Activated T-helper 1 cell treated with anti-CD3 and anti-CD28 coated beads, Interleukin-12 subunit alpha, Interleukin-12 subunit beta, Interleukin-2, Interleukin-4 antibody, amounts not matched to agents 30 ng/mL and 10 ng/mL and 1 ng/mL, durations not matched to agents 14 hours and 24 hours and 36 hours (primary cell): ENCODE data around the gene KCNJ15. TPM values are rescaled to one million over a fixed set of nuclear protein-coding genes. Genes with fewer than 3 reads are reported as not detected.

Experiments
- DNase-seq: peaks from one replicate; pipeline ENCODE4 v3.0.0; 2021; ENCODE audit warnings: low spot score
- H3K27ac Mint-ChIP-seq: one replicate; pipeline ENCODE4 v1.8.0; 2021; ENCODE audit warnings: mild to moderate bottlenecking, mixed read lengths
- H3K27me3 Mint-ChIP-seq: one replicate; pipeline ENCODE4 v1.8.0; 2022; ENCODE audit warnings: mild to moderate bottlenecking, moderate library complexity, mixed read lengths; ENCODE audit not compliant: insufficient read depth
- H3K36me3 Mint-ChIP-seq: one replicate; pipeline ENCODE4 v1.8.0; 2021; ENCODE audit warnings: low read depth, mixed read lengths
- H3K4me1 Mint-ChIP-seq: one replicate; pipeline ENCODE4 v1.8.0; 2021; ENCODE audit warnings: low read depth, mixed read lengths
- H3K4me3 Mint-ChIP-seq: one replicate; pipeline ENCODE4 v1.8.0; 2021; ENCODE audit warnings: mild to moderate bottlenecking, moderate library complexity, mixed read lengths
- H3K9me3 Mint-ChIP-seq: one replicate; pipeline ENCODE4 v1.8.0; 2021; ENCODE audit warnings: mixed read lengths
- intact Hi-C: fragments of 100-400 bp; cut with micrococcal nuclease; formaldehyde crosslinking; loops from one replicate; pipeline ENCODE4 v1.15.1; 2024
- total RNA-seq: library from RNA; stranded (reverse); gene quantifications from 2 replicates; pipeline ENCODE4 v1.2.3, GENCODE V29; 2022

Gene KCNJ15
- total RNA-seq, 1 donor from 2014 or later: 1.7 TPM

GRCh38 chr21:38297871-38298270, 41.1 kb downstream of the KCNJ15 start:
- Mint-ChIP-seq H3K4me3 (no peak overlapping the region), H3K36me3 (no peaks in the 10 kb centered on the region), H3K27ac (no peak overlapping the region), H3K9me3 (no peaks in the 10 kb centered on the region), H3K27me3 (no peaks in the 10 kb centered on the region), H3K4me1 (peaks cover 28% of the 10 kb centered on the region)
- no peak for DNase-seq
- intact Hi-C loops: no loop called here

- no peak overlapping the region for H3K27ac Mint-ChIP-seq
- peaks cover 28% of the 10 kb centered on the region for H3K4me1 Mint-ChIP-seq
- no peaks in the 10 kb centered on the region for H3K27me3 Mint-ChIP-seq
- DNase-seq: no peak
- no peak overlapping the region for H3K4me3 Mint-ChIP-seq
- intact Hi-C loops: no loop called here
- H3K36me3 Mint-ChIP-seq: no peaks in the 10 kb centered on the region
- no peaks in the 10 kb centered on the region for H3K9me3 Mint-ChIP-seq
Measured at GRCh38 chr21:38298832-38299231, 42.0 kb downstream of the KCNJ15 start.

GRCh38 chr21:38299671-38300070, 42.9 kb downstream of the KCNJ15 start:
- no peaks in the 10 kb centered on the region for H3K27me3 Mint-ChIP-seq
- H3K4me3 Mint-ChIP-seq: no peak overlapping the region
- no peak overlapping the region for H3K27ac Mint-ChIP-seq
- DNase-seq: no peak
- no peaks in the 10 kb centered on the region for H3K9me3 Mint-ChIP-seq
- intact Hi-C loops: loop anchor here (2.0 kb wide), 4 partner anchors 31 to 81 kb away; no protein-coding TSS in a partner anchor
- no peaks in the 10 kb centered on the region for H3K36me3 Mint-ChIP-seq
- H3K4me1 Mint-ChIP-seq: peaks cover 28% of the 10 kb centered on the region

GRCh38 chr21:38300141-38300578, 43.4 kb downstream of the KCNJ15 start:
- Mint-ChIP-seq H3K36me3 (no peaks in the 10 kb centered on the region), H3K4me3 (peak overlapping the region; percentile 23), H3K27ac (no peak overlapping the region), H3K27me3 (no peaks in the 10 kb centered on the region), H3K9me3 (no peaks in the 10 kb centered on the region), H3K4me1 (peaks cover 28% of the 10 kb centered on the region)
- no peak for DNase-seq
- intact Hi-C loops: loop anchor here (2.0 kb wide), 4 partner anchors 31 to 81 kb away; no protein-coding TSS in a partner anchor

- intact Hi-C loops: loop anchor here (2.0 kb wide), 4 partner anchors 33 to 83 kb away; no protein-coding TSS in a partner anchor
- H3K9me3 Mint-ChIP-seq: no peaks in the 10 kb centered on the region
- H3K27ac Mint-ChIP-seq: no peak overlapping the region
- no peaks in the 10 kb centered on the region for H3K36me3 Mint-ChIP-seq
- no peaks in the 10 kb centered on the region for H3K27me3 Mint-ChIP-seq
- H3K4me3 Mint-ChIP-seq: no peak overlapping the region
- peaks cover 28% of the 10 kb centered on the region for H3K4me1 Mint-ChIP-seq
- DNase-seq: no peak
Measured at GRCh38 chr21:38301321-38302214, 44.8 kb downstream of the KCNJ15 start.

GRCh38 chr21:38303300-38303699, 46.5 kb downstream of the KCNJ15 start:
- intact Hi-C loops: no loop called here
- Mint-ChIP-seq H3K27me3 (no peaks in the 10 kb centered on the region), H3K4me3 (no peak overlapping the region), H3K36me3 (no peaks in the 10 kb centered on the region), H3K27ac (no peak overlapping the region), H3K4me1 (peaks cover 26% of the 10 kb centered on the region), H3K9me3 (no peaks in the 10 kb centered on the region)
- DNase-seq: no peak

- Mint-ChIP-seq H3K9me3 (no peaks in the 10 kb centered on the region), H3K27ac (no peak overlapping the region), H3K36me3 (no peaks in the 10 kb centered on the region), H3K27me3 (peaks cover 2% of the 10 kb centered on the region), H3K4me3 (no peak overlapping the region), H3K4me1 (peaks cover 7% of the 10 kb centered on the region)
- no peak for DNase-seq
- intact Hi-C loops: no loop called here
Measured at GRCh38 chr21:38306433-38307141, 49.8 kb downstream of the KCNJ15 start.

- Mint-ChIP-seq H3K27me3 (peaks cover 2% of the 10 kb centered on the region), H3K4me1 (peaks cover 7% of the 10 kb centered on the region), H3K36me3 (no peaks in the 10 kb centered on the region), H3K4me3 (no peak overlapping the region), H3K27ac (no peak overlapping the region), H3K9me3 (no peaks in the 10 kb centered on the region)
- intact Hi-C loops: no loop called here
- no peak for DNase-seq
Measured at GRCh38 chr21:38307771-38308531, 51.2 kb downstream of the KCNJ15 start.

GRCh38 chr21:38308532-38309119, 51.8 kb downstream of the KCNJ15 start:
- Mint-ChIP-seq H3K27me3 (peaks cover 6% of the 10 kb centered on the region), H3K36me3 (no peaks in the 10 kb centered on the region)

GRCh38 chr21:38310646-38311485, 54.1 kb downstream of the KCNJ15 start:
- Mint-ChIP-seq H3K4me1 (peaks cover 7% of the 10 kb centered on the region), H3K36me3 (no peaks in the 10 kb centered on the region), H3K27ac (no peak overlapping the region), H3K9me3 (no peaks in the 10 kb centered on the region), H3K27me3 (peaks cover 6% of the 10 kb centered on the region), H3K4me3 (no peak overlapping the region)
- no peak for DNase-seq
- intact Hi-C loops: no loop called here

More at GRCh38 chr21:38308532-38309119, 51.8 kb downstream of the KCNJ15 start:
- intact Hi-C loops: no loop called here
- no peaks in the 10 kb centered on the region for H3K9me3 Mint-ChIP-seq
- no peak overlapping the region for H3K4me3 Mint-ChIP-seq
- no peak overlapping the region for H3K27ac Mint-ChIP-seq
- no peak for DNase-seq
- H3K4me1 Mint-ChIP-seq: peaks cover 7% of the 10 kb centered on the region

GRCh38 chr21:38311765-38312164, 55.0 kb downstream of the KCNJ15 start:
- H3K27ac Mint-ChIP-seq: no peak overlapping the region
- peaks cover 6% of the 10 kb centered on the region for H3K27me3 Mint-ChIP-seq
- H3K4me1 Mint-ChIP-seq: peaks cover under 1% of the 10 kb centered on the region
- no peaks in the 10 kb centered on the region for H3K9me3 Mint-ChIP-seq
- intact Hi-C loops: no loop called here
- DNase-seq: no peak
- H3K36me3 Mint-ChIP-seq: no peaks in the 10 kb centered on the region
- H3K4me3 Mint-ChIP-seq: no peak overlapping the region

GRCh38 chr21:38312822-38313221, 56.0 kb downstream of the KCNJ15 start:
- Mint-ChIP-seq H3K4me3 (no peak overlapping the region), H3K27ac (no peak overlapping the region), H3K9me3 (no peaks in the 10 kb centered on the region), H3K27me3 (peaks cover 6% of the 10 kb centered on the region), H3K36me3 (no peaks in the 10 kb centered on the region), H3K4me1 (no peaks in the 10 kb centered on the region)
- DNase-seq: no peak
- intact Hi-C loops: no loop called here
